Activated CD4-positive, alpha-beta T cell treated with anti-CD3 and anti-CD28 coated beads for 4 hours (primary cell): ENCODE measurements around the gene KLF7.
A peak's percentile ranks its signal among the peaks of the same experiment; 100 is the strongest.
"Not testable (repeated sequence)": the region's sequence is repeated elsewhere in the genome, so short reads cannot be mapped to it uniquely, and the experiment has no call there.

Source experiments
- DNase-seq, 2 donors: peaks; one replicate each; pipeline ENCODE4 v3.0.0-alpha.2; 2020

KLF7 gene

GRCh38 chr2:207048416-207048815 lies 117.3 kb downstream of the KLF7 start:
- no peak for DNase-seq

GRCh38 chr2:207046724-207047123 lies 119.0 kb downstream of the KLF7 start:
- peak; percentile 27 to 29 for DNase-seq

GRCh38 chr2:207045531-207045930 lies 120.2 kb downstream of the KLF7 start:
- DNase-seq: no peak

- no peak for DNase-seq
Observed at GRCh38 chr2:207044379-207045362, 121.1 kb downstream of the KLF7 start.

GRCh38 chr2:207042841-207043240 lies 122.9 kb downstream of the KLF7 start:
- DNase-seq: no peak

- DNase-seq: no peak
Observed at GRCh38 chr2:207041786-207042554, 123.8 kb downstream of the KLF7 start.

GRCh38 chr2:207041279-207041678 lies 124.5 kb downstream of the KLF7 start:
- DNase-seq: no peak

- DNase-seq: no peak
Observed at GRCh38 chr2:207040696-207041095, 125.1 kb downstream of the KLF7 start.

GRCh38 chr2:207039225-207039624 lies 126.5 kb downstream of the KLF7 start:
- DNase-seq: no peak

- no peak for DNase-seq
Observed at GRCh38 chr2:207038299-207038698, 127.4 kb downstream of the KLF7 start.

GRCh38 chr2:207037896-207038295 lies 127.9 kb downstream of the KLF7 start:
- DNase-seq: no peak

GRCh38 chr2:207037023-207037422 lies 128.7 kb downstream of the KLF7 start:
- DNase-seq: not testable (repeated sequence)

GRCh38 chr2:207035875-207036274 lies 129.9 kb downstream of the KLF7 start:
- DNase-seq: no peak

- no peak for DNase-seq
Observed at GRCh38 chr2:207032490-207032889, 133.3 kb downstream of the KLF7 start.
